ENCODE results near the gene PDE8A.
"Not testable (repeated sequence)": the region's sequence is repeated elsewhere in the genome, so short reads cannot be mapped to it uniquely, and the experiment has no call there.

PDE8A gene

GRCh38 chr15:84992157-84992944, 10.7 kb downstream of the PDE8A start:
- DNase-seq: no peak

GRCh38 chr15:84996055-84996454, 14.4 kb downstream of the PDE8A start:
- DNase-seq: no peak

- DNase-seq: not testable (repeated sequence)
These were observed 15.1 kb downstream of the PDE8A start for GRCh38 chr15:84996714-84997113.

GRCh38 chr15:84997214-84997613, 15.6 kb downstream of the PDE8A start:
- not testable (repeated sequence) for DNase-seq

GRCh38 chr15:85000189-85000864, 18.7 kb downstream of the PDE8A start:
- DNase-seq: no peak

- no peak for DNase-seq
These were observed 19.3 kb downstream of the PDE8A start for GRCh38 chr15:85000937-85001336.

GRCh38 chr15:85002517-85002916, 20.9 kb downstream of the PDE8A start:
- no peak for DNase-seq

GRCh38 chr15:85003593-85004312, 22.1 kb downstream of the PDE8A start:
- DNase-seq: no peak

GRCh38 chr15:85004550-85004949, 22.9 kb downstream of the PDE8A start:
- DNase-seq: no peak

- no peak for DNase-seq
These were observed 23.7 kb downstream of the PDE8A start for GRCh38 chr15:85005319-85005718.

GRCh38 chr15:85005746-85006145, 24.1 kb downstream of the PDE8A start:
- no peak for DNase-seq

- no peak for DNase-seq
These were observed 24.5 kb downstream of the PDE8A start for GRCh38 chr15:85006201-85006600.

- no peak for DNase-seq
These were observed 25.0 kb downstream of the PDE8A start for GRCh38 chr15:85006655-85007054.

- no peak for DNase-seq
These were observed 25.5 kb downstream of the PDE8A start for GRCh38 chr15:85007137-85007536.

GRCh38 chr15:85007741-85008397, 26.2 kb downstream of the PDE8A start:
- DNase-seq: no peak

- DNase-seq: no peak
These were observed 27.0 kb downstream of the PDE8A start for GRCh38 chr15:85008474-85009260.

- no peak for DNase-seq
These were observed 27.8 kb downstream of the PDE8A start for GRCh38 chr15:85009435-85009834.

GRCh38 chr15:85010071-85010385, 28.4 kb downstream of the PDE8A start:
- DNase-seq: no peak

- DNase-seq: no peak
These were observed 28.9 kb downstream of the PDE8A start for GRCh38 chr15:85010386-85011159.

- DNase-seq: no peak
These were observed 29.5 kb downstream of the PDE8A start for GRCh38 chr15:85011160-85011571.

GRCh38 chr15:85011724-85012123, 30.1 kb downstream of the PDE8A start:
- DNase-seq: not testable (repeated sequence)

- no peak for DNase-seq
These were observed 32.1 kb downstream of the PDE8A start for GRCh38 chr15:85013785-85014184.

Measured in SHP77 treated with DMSO at 0.1 percent for 48 hours (cell line).